Measurements from ENCODE around the gene SNRNP70.
"Not testable (repeated sequence)": the region's sequence is repeated elsewhere in the genome, so short reads cannot be mapped to it uniquely, and the experiment has no call there.

Gene SNRNP70

GRCh38 chr19:49133621-49134454 is 48.6 kb downstream of the SNRNP70 start:
- no peak overlapping the region for H3K27ac Mint-ChIP-seq
- H3K4me3 Mint-ChIP-seq = peak overlapping the region; percentile 35
- H3K27me3 Mint-ChIP-seq = peaks cover 59% of the 10 kb centered on the region
- H3K9me3 Mint-ChIP-seq = no peaks in the 10 kb centered on the region
- H3K4me1 Mint-ChIP-seq = peaks cover 13% of the 10 kb centered on the region
- ATAC-seq = no peak
- H3K36me3 Mint-ChIP-seq = peaks cover 4% of the 10 kb centered on the region

GRCh38 chr19:49135686-49136085 is 50.4 kb downstream of the SNRNP70 start:
- no peak for ATAC-seq
- Mint-ChIP-seq H3K4me3 (no peak overlapping the region), H3K27me3 (peaks cover 59% of the 10 kb centered on the region), H3K36me3 (peaks cover 4% of the 10 kb centered on the region), H3K4me1 (peaks cover 12% of the 10 kb centered on the region), H3K9me3 (no peaks in the 10 kb centered on the region), H3K27ac (no peak overlapping the region)

- H3K27me3 Mint-ChIP-seq = peaks cover 68% of the 10 kb centered on the region
- no peak overlapping the region for H3K27ac Mint-ChIP-seq
- ATAC-seq = no peak
- peaks cover 12% of the 10 kb centered on the region for H3K4me1 Mint-ChIP-seq
- H3K9me3 Mint-ChIP-seq = no peaks in the 10 kb centered on the region
- H3K36me3 Mint-ChIP-seq = peaks cover 4% of the 10 kb centered on the region
- H3K4me3 Mint-ChIP-seq = no peak overlapping the region
Observed at GRCh38 chr19:49136771-49137171, 51.5 kb downstream of the SNRNP70 start.

GRCh38 chr19:49140951-49141350 is 55.7 kb downstream of the SNRNP70 start:
- H3K27ac Mint-ChIP-seq = no peak overlapping the region
- no peak for ATAC-seq
- peaks cover 20% of the 10 kb centered on the region for H3K4me1 Mint-ChIP-seq
- peaks cover 4% of the 10 kb centered on the region for H3K36me3 Mint-ChIP-seq
- H3K27me3 Mint-ChIP-seq = peaks cover 62% of the 10 kb centered on the region
- H3K9me3 Mint-ChIP-seq = no peaks in the 10 kb centered on the region
- H3K4me3 Mint-ChIP-seq = no peak overlapping the region

- H3K36me3 Mint-ChIP-seq = peaks cover 4% of the 10 kb centered on the region
- no peaks in the 10 kb centered on the region for H3K9me3 Mint-ChIP-seq
- H3K4me3 Mint-ChIP-seq = no peak overlapping the region
- peaks cover 24% of the 10 kb centered on the region for H3K4me1 Mint-ChIP-seq
- ATAC-seq = no peak
- H3K27me3 Mint-ChIP-seq = peaks cover 62% of the 10 kb centered on the region
- H3K27ac Mint-ChIP-seq = no peak overlapping the region
Observed at GRCh38 chr19:49141352-49141751, 56.1 kb downstream of the SNRNP70 start.

GRCh38 chr19:49142866-49143335 is 57.6 kb downstream of the SNRNP70 start:
- no peaks in the 10 kb centered on the region for H3K9me3 Mint-ChIP-seq
- peaks cover 62% of the 10 kb centered on the region for H3K27me3 Mint-ChIP-seq
- no peaks in the 10 kb centered on the region for H3K36me3 Mint-ChIP-seq
- ATAC-seq = peak; percentile 86
- H3K4me1 Mint-ChIP-seq = peaks cover 24% of the 10 kb centered on the region
- no peak overlapping the region for H3K27ac Mint-ChIP-seq
- peak overlapping the region; percentile 62 for H3K4me3 Mint-ChIP-seq

GRCh38 chr19:49145573-49146407 is 60.5 kb downstream of the SNRNP70 start:
- Mint-ChIP-seq H3K27ac (no peak overlapping the region), H3K9me3 (peaks cover 2% of the 10 kb centered on the region), H3K27me3 (peaks cover 88% of the 10 kb centered on the region), H3K4me3 (no peak overlapping the region), H3K4me1 (peaks cover 45% of the 10 kb centered on the region), H3K36me3 (peaks cover 4% of the 10 kb centered on the region)
- peak; percentile 31 for ATAC-seq

- H3K4me1 Mint-ChIP-seq = peaks cover 47% of the 10 kb centered on the region
- not testable (repeated sequence) for ATAC-seq, H3K36me3 Mint-ChIP-seq, H3K4me3 Mint-ChIP-seq, H3K9me3 Mint-ChIP-seq, H3K27ac Mint-ChIP-seq
- peaks cover 85% of the 10 kb centered on the region for H3K27me3 Mint-ChIP-seq
Observed at GRCh38 chr19:49146408-49146770, 61.1 kb downstream of the SNRNP70 start.

- Mint-ChIP-seq H3K4me3 (peak overlapping the region; percentile 58), H3K9me3 (peaks cover 5% of the 10 kb centered on the region), H3K36me3 (peaks cover 4% of the 10 kb centered on the region), H3K4me1 (peaks cover 41% of the 10 kb centered on the region), H3K27me3 (peaks cover 85% of the 10 kb centered on the region), H3K27ac (no peak overlapping the region)
- no peak for ATAC-seq
Observed at GRCh38 chr19:49148044-49148682, 62.9 kb downstream of the SNRNP70 start.

- Mint-ChIP-seq H3K36me3 (peaks cover 4% of the 10 kb centered on the region), H3K4me1 (peaks cover 45% of the 10 kb centered on the region), H3K4me3 (peak overlapping the region; percentile 58), H3K27ac (no peak overlapping the region), H3K9me3 (peaks cover 10% of the 10 kb centered on the region), H3K27me3 (peaks cover 89% of the 10 kb centered on the region)
- ATAC-seq = peak; percentile 55
Observed at GRCh38 chr19:49148784-49149651, 63.8 kb downstream of the SNRNP70 start.

GRCh38 chr19:49149652-49150105 is 64.4 kb downstream of the SNRNP70 start:
- Mint-ChIP-seq H3K27me3 (peaks cover 95% of the 10 kb centered on the region), H3K36me3 (peaks cover 7% of the 10 kb centered on the region)
- ATAC-seq = no peak

GRCh38 chr19:49150106-49150943 is 65.1 kb downstream of the SNRNP70 start:
- H3K9me3 Mint-ChIP-seq = peaks cover 18% of the 10 kb centered on the region
- ATAC-seq = peak; percentile 59
- H3K4me3 Mint-ChIP-seq = peak overlapping the region; percentile 89
- H3K27ac Mint-ChIP-seq = peak overlapping the region; percentile 70
- peaks cover 45% of the 10 kb centered on the region for H3K4me1 Mint-ChIP-seq
- H3K27me3 Mint-ChIP-seq = peaks cover 97% of the 10 kb centered on the region
- H3K36me3 Mint-ChIP-seq = peaks cover 9% of the 10 kb centered on the region

More at GRCh38 chr19:49149652-49150105, 64.4 kb downstream of the SNRNP70 start:
- H3K4me1 Mint-ChIP-seq = peaks cover 45% of the 10 kb centered on the region
- peaks cover 17% of the 10 kb centered on the region for H3K9me3 Mint-ChIP-seq
- H3K4me3 Mint-ChIP-seq = peak overlapping the region; percentile 89
- peak overlapping the region; percentile 70 for H3K27ac Mint-ChIP-seq

- H3K27me3 Mint-ChIP-seq = peaks cover 97% of the 10 kb centered on the region
- peaks cover 40% of the 10 kb centered on the region for H3K4me1 Mint-ChIP-seq
- peaks cover 18% of the 10 kb centered on the region for H3K9me3 Mint-ChIP-seq
- no peak for ATAC-seq
- peak overlapping the region; percentile 89 for H3K4me3 Mint-ChIP-seq
- peaks cover 9% of the 10 kb centered on the region for H3K36me3 Mint-ChIP-seq
- no peak overlapping the region for H3K27ac Mint-ChIP-seq
Observed at GRCh38 chr19:49150944-49151243, 65.6 kb downstream of the SNRNP70 start.
